OCI-LY3 (cell line): ENCODE results near the gene KLF16.

ENCODE experiments used
- H2AFZ ChIP-seq: fragments of 200-600, 300-600 bp; shearing (Covaris generic); 2 replicates; pipeline ENCODE4 v1.6.0; 2014; ENCODE audit warnings: antibody characterized with exemption, low read depth, low read length
- H3K27ac ChIP-seq: fragments of 200-600, 300-600 bp; sonication (generic); 2 replicates; pipeline ENCODE4 v1.5.1; 2014; ENCODE audit warnings: mild to moderate bottlenecking, low read length, moderate library complexity, mixed read lengths
- H3K27me3 ChIP-seq: fragments of 200-600, 300-600 bp; sonication (generic); 2 replicates; pipeline ENCODE4 v1.6.1; 2014; ENCODE audit warnings: low read depth, low read length, mixed read lengths
- H3K36me3 ChIP-seq: fragments of 200-600, 300-600 bp; sonication (generic); replicated peaks from 2 replicates; pipeline ENCODE3; 2014; ENCODE audit warnings: low read depth, low read length, mixed read lengths
- H3K4me1 ChIP-seq: fragments of 300-600, 200-600 bp; sonication (generic); 2 replicates; pipeline ENCODE4 v1.6.1; 2014; ENCODE audit warnings: low read length, mixed read lengths
- H3K4me2 ChIP-seq: fragments of 200-600, 300-600 bp; sonication (generic); 2 replicates; pipeline ENCODE4 v1.6.1; 2014; ENCODE audit warnings: low read length, mixed read lengths
- H3K4me3 ChIP-seq: fragments of 300-600, 200-600 bp; sonication (generic); 2 replicates; pipeline ENCODE4 v1.5.1; 2014; ENCODE audit warnings: antibody characterized with exemption, mild to moderate bottlenecking, low read length, moderate library complexity
- H3K79me2 ChIP-seq: fragments of 300-600, 200-600 bp; shearing (Covaris generic); 2 replicates; pipeline ENCODE4 v1.6.1; 2014; ENCODE audit warnings: mild to moderate bottlenecking, low read length, mixed read lengths
- H3K9ac ChIP-seq: fragments of 300-600, 200-600 bp; shearing (Covaris generic); 2 replicates; pipeline ENCODE4 v1.6.0; 2014; ENCODE audit warnings: mild to moderate bottlenecking, low read length, moderate library complexity
- H3K9me3 ChIP-seq: fragments of 200-600, 300-600 bp; shearing (Covaris generic); 2 replicates; pipeline ENCODE4 v1.6.1; 2014; ENCODE audit warnings: low read length, mixed read lengths; ENCODE audit not compliant: insufficient read depth
- H4K20me1 ChIP-seq: fragments of 200-600, 300-600 bp; sonication (generic); 2 replicates; pipeline ENCODE4 v1.6.1; 2016; ENCODE audit warnings: low read length, mixed read lengths; ENCODE audit not compliant: insufficient read depth
- EZH2phosphoT487 ChIP-seq: fragments of 200-600 bp; shearing (Covaris generic); IDR thresholded peaks from 2 replicates; pipeline ENCODE4 v1.6.1; 2018; ENCODE audit warnings: antibody characterized with exemption, mixed run types, low read depth
- TF ChIP-seq, protein P1 (sequence below): fragments of 200-600, 300-600 bp; sonication (generic); IDR thresholded peaks from 2 replicates; pipeline ENCODE4 v1.5.1; 2014; ENCODE audit warnings: antibody characterized with exemption, low read length, low read depth

Gene KLF16

DNA sequence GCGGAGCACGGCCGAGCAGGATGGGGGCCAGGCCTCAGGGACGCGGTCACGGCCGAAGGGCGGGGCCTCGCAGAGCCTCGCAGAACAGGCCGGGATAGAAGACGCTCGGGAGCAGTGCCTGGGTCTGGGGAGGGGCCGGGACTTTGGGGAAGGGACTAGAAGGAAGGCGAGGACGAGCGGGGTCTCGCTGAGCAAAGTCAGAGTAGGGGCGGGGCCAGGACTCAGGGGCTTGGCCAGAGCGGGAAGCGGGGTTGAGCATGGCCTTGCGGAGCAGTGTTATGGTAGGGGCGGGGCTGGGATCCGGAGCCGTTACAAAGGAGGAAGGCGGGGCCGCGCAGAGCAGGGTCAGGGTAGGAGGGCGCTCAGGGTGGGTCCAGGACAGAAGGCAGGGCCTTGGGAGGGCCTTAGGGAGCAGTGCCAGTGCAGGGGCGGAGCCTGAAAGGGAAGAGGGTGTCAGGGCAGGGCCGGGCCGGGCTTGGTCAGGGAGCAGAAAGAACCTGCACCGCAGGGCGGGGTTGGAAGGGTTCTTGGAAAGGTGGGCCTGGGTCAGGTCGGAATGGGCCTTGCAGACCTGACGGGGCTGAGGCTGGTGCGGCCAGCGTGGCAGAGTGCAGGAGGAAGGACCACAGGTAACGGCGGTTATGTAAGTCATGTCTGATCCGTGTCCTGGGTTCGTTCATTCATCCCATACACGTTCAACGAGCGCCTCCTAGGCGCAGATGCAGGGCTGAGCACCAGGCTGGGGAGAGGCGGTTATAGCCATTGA lies 50.8 kb downstream of the KLF16 start:
- peak overlapping the region; percentile 76 for H3K4me2 ChIP-seq
- H3K27ac ChIP-seq, result peak overlapping the region; percentile 61
- peaks cover 16% of the 10 kb centered on the region for H3K36me3 ChIP-seq
- no peaks in the 10 kb centered on the region for H4K20me1 ChIP-seq
- no peak for TF ChIP-seq EZH2phosphoT487
- TF ChIP-seq, protein P1, sequence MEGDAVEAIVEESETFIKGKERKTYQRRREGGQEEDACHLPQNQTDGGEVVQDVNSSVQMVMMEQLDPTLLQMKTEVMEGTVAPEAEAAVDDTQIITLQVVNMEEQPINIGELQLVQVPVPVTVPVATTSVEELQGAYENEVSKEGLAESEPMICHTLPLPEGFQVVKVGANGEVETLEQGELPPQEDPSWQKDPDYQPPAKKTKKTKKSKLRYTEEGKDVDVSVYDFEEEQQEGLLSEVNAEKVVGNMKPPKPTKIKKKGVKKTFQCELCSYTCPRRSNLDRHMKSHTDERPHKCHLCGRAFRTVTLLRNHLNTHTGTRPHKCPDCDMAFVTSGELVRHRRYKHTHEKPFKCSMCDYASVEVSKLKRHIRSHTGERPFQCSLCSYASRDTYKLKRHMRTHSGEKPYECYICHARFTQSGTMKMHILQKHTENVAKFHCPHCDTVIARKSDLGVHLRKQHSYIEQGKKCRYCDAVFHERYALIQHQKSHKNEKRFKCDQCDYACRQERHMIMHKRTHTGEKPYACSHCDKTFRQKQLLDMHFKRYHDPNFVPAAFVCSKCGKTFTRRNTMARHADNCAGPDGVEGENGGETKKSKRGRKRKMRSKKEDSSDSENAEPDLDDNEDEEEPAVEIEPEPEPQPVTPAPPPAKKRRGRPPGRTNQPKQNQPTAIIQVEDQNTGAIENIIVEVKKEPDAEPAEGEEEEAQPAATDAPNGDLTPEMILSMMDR, result peak; percentile 82
- H3K4me3 ChIP-seq, result peak overlapping the region; percentile 76
- H3K4me1 ChIP-seq, result peaks cover 12% of the 10 kb centered on the region
- peak overlapping the region; percentile 72 for H3K9ac ChIP-seq
- no peaks in the 10 kb centered on the region for H3K79me2 ChIP-seq
- H3K27me3 ChIP-seq, result 0 out of 2 replicates have a peak, but pooled peaks cover 5% of the 10 kb centered on the region
- H2AFZ ChIP-seq, result peak overlapping the region; percentile 79
- no peaks in the 10 kb centered on the region for H3K9me3 ChIP-seq

DNA sequence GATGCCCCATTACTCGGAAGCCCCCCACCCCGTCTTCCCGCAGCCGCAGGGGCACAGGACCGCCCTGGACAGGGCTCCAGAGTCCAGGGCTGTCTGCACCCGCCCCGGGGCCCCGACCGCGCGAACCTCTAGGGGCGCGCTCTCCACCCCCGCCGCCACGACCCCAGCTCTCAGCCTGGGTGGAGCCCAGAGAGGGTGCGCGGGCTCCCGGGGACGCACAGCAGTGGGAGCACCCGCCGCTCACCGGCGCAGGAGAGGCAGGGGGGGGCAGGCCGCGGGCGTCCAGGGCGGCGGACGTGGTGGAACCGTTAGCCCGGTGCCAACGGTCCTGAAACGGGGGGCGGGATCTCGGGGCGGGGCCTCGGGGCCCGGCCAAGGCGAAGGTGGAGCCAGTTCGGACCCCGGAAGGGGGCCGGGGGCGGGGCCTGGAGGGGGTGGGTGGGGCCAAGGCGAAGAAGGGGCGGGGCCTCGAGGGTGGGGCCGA lies 51.4 kb downstream of the KLF16 start, which contains the start of gene ATP8B3:
ATP8B3 (minus strand) TSS at position 335 of the 484 bp plus-strand sequence. CDS start 540 bp downstream, outside the sequence.
- peak within 1 kb of the TSS; percentile 79 for H2AFZ ChIP-seq
- 0 out of 2 replicates have a peak, but pooled peaks cover 5% of the 10 kb centered on the region for H3K27me3 ChIP-seq
- H3K36me3 ChIP-seq, result peaks cover 10% of the 10 kb centered on the region
- H3K4me3 ChIP-seq, result peak within 1 kb of the TSS; percentile 76
- H3K4me1 ChIP-seq, result peaks cover 12% of the 10 kb centered on the region
- H3K79me2 ChIP-seq, result no peaks in the 10 kb centered on the region
- H4K20me1 ChIP-seq, result no peaks in the 10 kb centered on the region
- no peaks in the 10 kb centered on the region for H3K9me3 ChIP-seq
- peak within 1 kb of the TSS; percentile 78 for H3K9ac ChIP-seq
- TF ChIP-seq EZH2phosphoT487, result no peak
- TF ChIP-seq, protein P1, result peak; percentile 34; the same call in 1 of the 2 replicates
- peak within 1 kb of the TSS; percentile 95 for H3K4me2 ChIP-seq
- peak within 1 kb of the TSS; percentile 61 for H3K27ac ChIP-seq

- H2AFZ ChIP-seq, result peak overlapping the region; percentile 73; the same call in 1 of the 2 replicates
- H3K9me3 ChIP-seq, result no peaks in the 10 kb centered on the region
- no peaks in the 10 kb centered on the region for H3K79me2 ChIP-seq
- H3K4me2 ChIP-seq, result peak overlapping the region; percentile 95
- H3K4me3 ChIP-seq, result peak overlapping the region; percentile 76
- H3K4me1 ChIP-seq, result peaks cover 12% of the 10 kb centered on the region
- 0 out of 2 replicates have a peak, but pooled peaks cover 5% of the 10 kb centered on the region for H3K27me3 ChIP-seq
- H4K20me1 ChIP-seq, result no peaks in the 10 kb centered on the region
- no peak for TF ChIP-seq EZH2phosphoT487
- TF ChIP-seq, protein P1, result no peak
- H3K36me3 ChIP-seq, result peaks cover 10% of the 10 kb centered on the region
- peak overlapping the region; percentile 78 for H3K9ac ChIP-seq
- H3K27ac ChIP-seq, result no peak overlapping the region
Measured at GRCh38 chr19:1811472-1811894, 51.9 kb downstream of the KLF16 start.

DNA sequence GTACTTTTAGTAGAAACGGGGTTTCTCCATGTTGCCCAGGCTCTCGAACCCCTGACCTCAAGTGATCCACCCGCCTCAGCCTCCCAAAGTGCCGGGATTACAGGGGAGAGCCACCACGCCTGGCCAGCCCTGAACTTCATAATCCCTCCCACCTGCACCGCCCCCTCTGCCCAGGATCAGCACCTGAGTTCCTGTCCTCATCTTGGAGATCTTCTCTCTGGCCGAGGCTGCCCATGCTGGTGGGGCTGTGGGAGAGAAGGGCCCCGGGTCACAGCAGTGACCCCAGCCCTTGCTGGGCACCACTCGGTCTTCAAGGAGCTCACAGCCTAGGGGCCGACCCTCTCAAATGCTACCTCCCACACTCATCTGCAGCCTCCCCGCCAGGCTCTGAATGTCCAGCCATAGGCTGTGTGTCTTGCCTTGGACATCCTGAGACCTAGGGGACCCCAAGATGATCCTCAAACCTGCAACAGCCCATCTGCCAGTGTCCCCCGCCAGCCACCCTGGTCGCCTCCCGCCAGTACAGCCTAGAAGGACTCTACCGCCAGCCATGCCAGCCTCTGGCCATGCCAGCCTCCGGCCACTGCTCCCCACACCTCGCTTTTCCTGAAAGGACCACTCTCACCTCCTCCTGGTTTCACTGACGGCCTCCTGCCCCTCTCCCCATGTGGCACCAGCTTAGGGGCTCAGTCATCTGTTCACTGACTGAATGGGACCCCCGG lies 52.8 kb downstream of the KLF16 start:
- Histone ChIP-seq H2AFZ (no peak overlapping the region), H3K4me1 (peaks cover 12% of the 10 kb centered on the region), H3K79me2 (no peaks in the 10 kb centered on the region), H3K9me3 (no peaks in the 10 kb centered on the region), H3K4me2 (0 out of 2 replicates have a peak overlapping the region, but pooled peaks have one; percentile 95), H3K36me3 (peaks cover 7% of the 10 kb centered on the region), H3K4me3 (peak overlapping the region; percentile 76; the same call in 1 of the 2 replicates), H3K27me3 (0 out of 2 replicates have a peak, but pooled peaks cover 5% of the 10 kb centered on the region), H3K27ac (no peak overlapping the region), H4K20me1 (no peaks in the 10 kb centered on the region), H3K9ac (no peak overlapping the region)
- TF ChIP-seq, protein P1, result no peak
- TF ChIP-seq EZH2phosphoT487, result no peak
